ENCODE results near the gene RUNX2.

- TF ChIP-seq CEBPB (IDR thresholded peaks at IDR 0.05; ENCODE audit: low read depth, low read length) (no peak), CTCF (IDR thresholded peaks at IDR 0.05; ENCODE audit: control extremely low read depth in 1 of 3, insufficient read depth in 1 of 3, low read depth in 1 of 3, low read length in 3 of 3) (no peak), TBP (IDR thresholded peaks at IDR 0.05; ENCODE audit: low read depth, low read length) (no peak), SP4 (IDR thresholded peaks at IDR 0.05; ENCODE audit: low read length) (no peak), EZH2 (IDR thresholded peaks at IDR 0.05; ENCODE audit: low read depth, low read length, severe bottlenecking) (no peak), POLR2A (IDR thresholded peaks at IDR 0.05; ENCODE audit: control extremely low read depth in 1 of 2, low read depth in 2 of 2, low read length in 2 of 2) (no peak), RNF2 (IDR thresholded peaks at IDR 0.05; ENCODE audit: borderline replicate concordance, low read depth, low read length, missing control alignments, poor library complexity, severe bottlenecking) (no peak)
These were observed 324.3 kb downstream of the RUNX2 start for GRCh38 chr6:45652416-45652815.

All from H1 (cell line).